Aorta (tissue), 5 donors: ENCODE measurements around the gene LCA5L. TPM values are rescaled to one million over a fixed set of nuclear protein-coding genes. Genes with fewer than 3 reads are reported as not detected.

Source experiments
- ATAC-seq: fragments of 200-7000 bp; cut with Tn5 transposase; one replicate; pipeline ENCODE4 v1.9.1; 2022; ENCODE audit warnings: moderate library complexity; ENCODE audit not compliant: low FRiP score
- DNase-seq, 2 donors: peaks; one replicate each; pipeline ENCODE4 v3.0.0-alpha.2; 2020
- H3K27ac ChIP-seq, 2 donors: one replicate each; pipeline ENCODE4 v1.5.1; 2013; ENCODE audit warnings: low read length in 2 of 2, mild to moderate bottlenecking in 2 of 2, moderate library complexity in 2 of 2, control low read depth in 1 of 2, inconsistent platforms in 1 of 2, low read depth in 1 of 2
- H3K27me3 ChIP-seq, 2 donors: one replicate each; pipeline ENCODE4 v1.6.1; 2013; ENCODE audit warnings: control low read depth in 1 of 2, low read length in 1 of 2, mild to moderate bottlenecking in 1 of 2, moderate library complexity in 1 of 2; ENCODE audit not compliant: insufficient read depth in 2 of 2, control insufficient read depth in 1 of 2
- H3K36me3 ChIP-seq, 2 donors: one replicate each; pipeline ENCODE4 v1.6.1; 2013; ENCODE audit warnings: control low read depth in 1 of 2, low read length in 1 of 2, mild to moderate bottlenecking in 1 of 2; ENCODE audit not compliant: insufficient read depth in 2 of 2, control insufficient read depth in 1 of 2
- H3K4me1 ChIP-seq, 2 donors: one replicate each; pipeline ENCODE4 v1.6.1; 2013; ENCODE audit warnings: low read length in 2 of 2, control low read depth in 1 of 2, mild to moderate bottlenecking in 1 of 2, moderate library complexity in 1 of 2; ENCODE audit not compliant: insufficient read depth in 2 of 2, control insufficient read depth in 1 of 2
- H3K4me3 ChIP-seq, 2 donors: one replicate each; pipeline ENCODE4 v1.5.1; 2013; ENCODE audit warnings: low read length in 2 of 2, control low read depth in 1 of 2, mild to moderate bottlenecking in 1 of 2
- H3K9me3 ChIP-seq: one replicate; pipeline ENCODE4 v1.6.1; 2013; ENCODE audit warnings: mild to moderate bottlenecking, low read length; ENCODE audit not compliant: control insufficient read depth
- WGBS, 2 donors: extraction: QIAGEN DNeasy Blood & Tissue Kit; methylation state at CpG; one replicate each; pipeline ENCODE4 v1.1.7; 2013; 5-methylcytosine and 5-hydroxymethylcytosine counted together
- intact Hi-C, 2 donors: fragments of 100-400 bp; cut with DNase I; formaldehyde crosslinking; loops; one replicate each; pipeline versions ENCODE4 v1.14.2 to v1.15.0; 2022
- polyA plus RNA-seq, 2 donors: library from polyadenylated mRNA; stranded (reverse); fragments of 200-250 nt; gene quantifications; one replicate each; pipeline ENCODE4 v1.2.3, GENCODE V29; 2013
- total RNA-seq, 2 donors: library from RNA; stranded (reverse); fragmentation: NEBNext Ultra II Directional; extraction: Animal tissue kit (Norgen Biotek cat#: 25700); gene quantifications; one replicate each; pipeline ENCODE4 v1.2.1, GENCODE V29; 2021
- donor health status: healthy with polysubstance abuse.
- donor health status: Bipolar disorder and iron deficiency.
- donor health status: DM: no; HTN: no; CAD: no.
- donor health status: DM: no; HTN: no; CAD: no.
- donor health status: DM: yes; HTN: yes; CAD: no.

The LCA5L gene
- total and polyA plus RNA-seq, 4 donors: 0.39 to 3.4 (median 2.2) TPM

DNA sequence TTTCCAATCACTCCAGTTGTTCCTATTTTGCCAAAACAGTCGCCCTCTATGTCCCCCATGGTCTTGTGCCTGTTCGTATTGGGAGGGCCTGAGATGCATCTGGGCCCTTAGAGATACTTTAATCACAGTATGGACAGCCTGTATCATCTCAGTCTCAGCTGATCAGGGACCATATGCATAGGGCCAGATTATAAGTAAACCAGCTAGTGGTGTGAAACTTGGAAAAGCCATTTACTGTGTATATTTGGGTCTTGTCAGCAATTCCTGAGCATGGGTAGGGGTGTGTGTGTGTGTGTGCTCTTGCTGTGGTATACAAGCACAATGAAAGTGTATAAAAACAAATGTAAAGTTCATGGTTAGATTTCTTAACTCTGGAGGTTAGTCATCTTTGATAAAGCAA, 29.0 kb upstream of the LCA5L start:
- no peaks in the 10 kb centered on the region for H3K9me3 ChIP-seq
- ATAC-seq (no peak), DNase-seq (no peak)
- no peak overlapping the region for H3K4me3 ChIP-seq
- H3K4me1 ChIP-seq: no peaks in the 10 kb centered on the region
- WGBS, 2 donors: 91% methylated on average over 2 of the region's 2 CpGs
- intact Hi-C loops: no loop called here
- no peaks in the 10 kb centered on the region for H3K36me3 ChIP-seq
- H3K27ac ChIP-seq: no peak overlapping the region
- no peaks in the 10 kb centered on the region for H3K27me3 ChIP-seq

DNA sequence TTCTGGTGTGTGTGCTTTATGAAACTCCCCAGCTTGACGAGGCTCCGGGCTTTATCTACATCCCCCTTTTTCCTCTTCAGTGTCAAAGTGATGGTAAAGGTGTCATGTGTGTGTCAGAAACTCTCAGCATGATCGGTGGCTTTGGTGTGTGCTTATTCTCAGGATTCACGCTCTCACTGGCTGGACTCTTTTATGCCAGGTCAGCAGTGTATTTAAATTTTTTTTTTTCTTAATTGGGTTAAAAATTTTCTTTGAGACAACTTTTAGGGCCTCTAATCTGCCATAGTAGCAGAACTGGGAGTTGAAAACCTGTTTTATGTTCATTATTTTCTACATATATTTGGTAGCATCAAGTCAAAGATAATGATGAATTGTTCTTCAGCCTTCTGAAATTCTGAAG, 27.2 kb upstream of the LCA5L start:
- no peaks in the 10 kb centered on the region for H3K9me3 ChIP-seq
- 86 to 87% methylated on average over 4 of the region's 4 CpGs for whole genome bisulfite sequencing, 2 donors
- intact Hi-C loops: no loop called here

DNA sequence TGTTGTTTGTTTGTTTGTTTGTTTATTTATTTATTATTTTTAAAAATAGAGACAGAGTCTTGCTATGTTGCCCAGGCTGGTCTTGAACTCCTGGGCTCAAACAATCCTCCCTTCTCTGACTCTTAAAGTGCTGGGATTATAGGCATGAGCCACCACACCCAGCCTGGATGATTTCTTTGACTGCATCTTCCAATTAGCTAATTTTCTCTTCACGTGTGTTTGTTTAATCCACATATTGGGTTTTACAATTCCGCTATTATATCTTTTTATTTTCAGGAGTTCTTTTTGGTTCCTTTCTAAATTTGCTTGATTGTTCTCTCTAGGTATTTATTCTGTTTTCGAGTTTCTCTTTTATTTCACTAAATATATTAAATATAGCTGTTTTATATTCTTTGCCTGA, 26.0 kb upstream of the LCA5L start:
- Histone ChIP-seq H3K27ac (no peak overlapping the region), H3K4me1 (no peaks in the 10 kb centered on the region), H3K4me3 (no peak overlapping the region), H3K27me3 (no peaks in the 10 kb centered on the region), H3K9me3 (no peaks in the 10 kb centered on the region), H3K36me3 (no peaks in the 10 kb centered on the region)
- intact Hi-C loops: no loop called here
- ATAC-seq (no peak), DNase-seq (no peak)
- 96% methylated on average over 3 of the region's 3 CpGs for WGBS, 2 donors

More for the DNA sequence above, 27.2 kb upstream of the LCA5L start:
- no peak overlapping the region for H3K27ac ChIP-seq
- H3K4me1 ChIP-seq: no peaks in the 10 kb centered on the region
- DNase-seq (no peak), ATAC-seq (no peak)
- no peaks in the 10 kb centered on the region for H3K27me3 ChIP-seq
- no peak overlapping the region for H3K4me3 ChIP-seq
- H3K36me3 ChIP-seq: no peaks in the 10 kb centered on the region

DNA sequence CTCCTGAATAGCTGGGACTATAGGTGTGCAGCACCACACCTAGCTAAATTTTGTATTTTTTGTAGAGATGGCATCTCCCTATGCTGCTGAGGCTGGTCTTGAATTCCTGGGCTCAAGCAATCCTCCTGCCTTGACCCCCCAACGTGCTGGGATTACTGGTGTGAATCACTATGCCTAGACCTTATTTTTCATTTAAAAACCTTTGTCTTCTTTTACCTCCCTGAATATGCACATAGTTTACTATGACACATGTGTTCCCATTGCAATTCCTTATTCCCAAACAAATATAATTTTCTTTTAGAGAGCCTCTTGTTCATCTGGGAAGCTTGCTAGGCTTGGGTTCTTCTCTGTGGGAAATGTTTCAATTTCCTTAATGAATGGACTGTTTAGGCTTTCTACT, 23.0 kb upstream of the LCA5L start:
- intact Hi-C loops: no loop called here
- ATAC-seq (no peak), DNase-seq (no peak)
- Histone ChIP-seq H3K4me1 (no peaks in the 10 kb centered on the region), H3K9me3 (no peaks in the 10 kb centered on the region), H3K27me3 (no peaks in the 10 kb centered on the region), H3K27ac (no peak overlapping the region), H3K4me3 (no peak overlapping the region), H3K36me3 (peaks cover 0 to 2% of the 10 kb centered on the region in 2 donors)
- WGBS, 2 donors: 91 to 99% methylated on average over 1 of the region's 1 CpG

DNA sequence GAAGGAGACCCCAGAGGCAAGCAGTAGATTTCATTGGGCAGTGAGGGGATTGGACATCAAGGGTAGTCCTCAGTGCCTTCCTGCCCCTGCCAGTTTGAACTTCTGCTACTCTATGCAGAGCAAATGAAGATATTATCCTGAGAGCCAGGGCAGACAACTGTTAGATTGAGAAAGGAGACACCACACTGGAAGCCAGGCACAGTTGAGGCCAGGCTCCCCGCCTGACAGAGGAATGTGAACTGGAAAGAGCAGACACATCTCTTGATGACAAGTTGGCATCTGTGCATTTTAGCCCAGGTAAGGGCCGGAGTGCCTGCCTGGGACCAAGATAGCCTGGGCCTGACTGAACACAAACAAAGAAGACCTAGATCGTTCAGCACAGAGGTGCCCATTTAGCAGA, 22.2 kb upstream of the LCA5L start:
- intact Hi-C loops: no loop called here
- no peak for DNase-seq
- Histone ChIP-seq H3K36me3 (peaks cover 0 to 2% of the 10 kb centered on the region in 2 donors), H3K27ac (no peak overlapping the region), H3K9me3 (no peaks in the 10 kb centered on the region), H3K4me3 (no peak overlapping the region), H3K4me1 (no peaks in the 10 kb centered on the region), H3K27me3 (no peaks in the 10 kb centered on the region)
- no peak for ATAC-seq
- 92% methylated on average over 3 of the region's 3 CpGs for WGBS, 2 donors

DNA sequence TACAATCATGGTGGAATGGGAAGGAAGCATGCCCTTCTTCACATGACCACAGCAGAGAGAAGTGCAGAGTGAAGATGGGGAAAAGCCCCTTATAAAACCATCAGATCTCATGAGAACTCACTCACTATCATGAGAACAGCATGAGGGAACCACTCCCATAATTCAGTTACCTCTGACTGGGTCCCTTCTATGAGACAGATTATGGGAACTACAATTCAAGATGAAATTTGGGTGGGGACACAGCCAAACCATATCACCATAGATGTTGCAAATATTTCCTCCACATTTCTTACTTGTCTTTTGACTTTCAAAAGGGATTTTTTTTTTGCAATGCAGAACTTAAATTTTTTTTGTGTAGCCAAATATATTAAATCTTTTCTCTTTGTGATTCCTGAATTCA, 21.0 kb upstream of the LCA5L start:
- intact Hi-C loops: no loop called here
- no peak for DNase-seq
- Histone ChIP-seq H3K27ac (no peak overlapping the region), H3K4me1 (no peaks in the 10 kb centered on the region), H3K4me3 (no peak overlapping the region), H3K36me3 (peaks cover 0 to 2% of the 10 kb centered on the region in 2 donors), H3K27me3 (no peaks in the 10 kb centered on the region), H3K9me3 (no peaks in the 10 kb centered on the region)
- ATAC-seq: no peak

DNA sequence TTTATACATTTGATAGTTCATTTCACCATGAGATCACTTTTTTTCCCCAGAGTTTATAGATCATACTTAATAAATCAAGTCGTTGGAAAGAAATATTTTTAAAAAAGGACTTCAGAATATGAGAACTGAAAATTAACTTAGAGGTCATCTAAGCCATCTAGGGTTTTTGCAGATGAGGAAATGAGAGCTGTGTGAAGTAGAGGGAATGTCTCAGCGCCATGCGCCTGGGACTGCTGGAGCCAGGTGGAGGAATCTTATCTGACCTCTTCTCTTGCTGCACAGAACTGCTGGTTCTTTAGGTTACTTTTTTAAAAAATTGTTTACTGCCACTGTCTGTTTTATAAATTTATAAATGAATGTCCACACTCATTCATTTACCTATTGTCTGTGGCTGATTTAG, 17.7 kb upstream of the LCA5L start:
- H3K27me3 ChIP-seq: no peaks in the 10 kb centered on the region
- H3K9me3 ChIP-seq: no peaks in the 10 kb centered on the region
- no peak for DNase-seq
- 83 to 85% methylated on average over 3 of the region's 3 CpGs for WGBS, 2 donors
- peaks cover 0 to 2% of the 10 kb centered on the region in 2 donors for H3K36me3 ChIP-seq
- no peak for ATAC-seq
- no peak overlapping the region for H3K27ac ChIP-seq
- intact Hi-C loops: no loop called here
- H3K4me3 ChIP-seq: no peak overlapping the region
- no peaks in the 10 kb centered on the region for H3K4me1 ChIP-seq

DNA sequence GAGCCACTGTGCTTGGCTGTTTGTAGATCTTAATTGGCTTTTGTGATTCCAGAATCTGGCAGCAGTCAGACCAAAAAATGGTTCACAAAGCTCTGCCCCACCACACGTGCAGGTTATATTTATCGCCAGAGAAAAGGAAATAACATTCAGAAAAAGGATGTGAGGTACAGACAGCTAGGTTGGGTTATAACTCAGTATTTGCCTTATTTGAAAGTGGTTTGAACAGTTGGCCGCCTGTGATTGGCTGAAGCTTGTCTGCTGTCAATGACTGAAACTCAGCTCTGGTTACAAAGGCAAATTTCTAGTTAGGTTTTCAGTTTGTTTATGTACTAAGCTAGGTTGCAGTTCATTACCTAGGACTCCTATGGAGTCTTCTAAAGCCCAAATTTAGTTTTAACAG, 15.8 kb upstream of the LCA5L start:
- no peak overlapping the region for H3K4me3 ChIP-seq
- no peak for DNase-seq
- no peak overlapping the region for H3K27ac ChIP-seq
- intact Hi-C loops: no loop called here
- WGBS, 2 donors: 81 to 82% methylated on average over 3 of the region's 3 CpGs
- no peak for ATAC-seq
- no peaks in the 10 kb centered on the region for H3K27me3 ChIP-seq
- H3K36me3 ChIP-seq: peaks cover 0 to 2% of the 10 kb centered on the region in 2 donors
- H3K4me1 ChIP-seq: no peaks in the 10 kb centered on the region
- no peaks in the 10 kb centered on the region for H3K9me3 ChIP-seq

DNA sequence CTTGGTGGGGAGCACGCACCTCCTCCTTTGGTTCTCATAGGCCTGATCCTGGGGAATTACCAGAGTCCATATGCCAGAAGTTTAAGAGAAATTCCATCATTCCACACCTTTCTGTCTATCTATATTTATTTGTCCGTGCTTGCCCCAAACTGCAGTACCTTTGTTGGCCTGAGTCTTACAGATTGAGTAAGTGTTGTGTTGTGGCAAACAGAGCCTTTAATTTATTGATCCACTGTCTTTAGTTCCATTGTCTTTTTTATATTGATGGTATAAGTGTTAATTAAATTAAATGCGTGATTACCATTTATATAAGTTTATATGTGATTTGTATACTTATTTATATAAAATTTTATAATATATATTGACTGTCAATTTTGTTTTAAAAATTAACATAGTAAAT, 11.1 kb upstream of the LCA5L start:
- 57 to 72% methylated on average over 3 of the region's 3 CpGs for WGBS, 2 donors
- no peaks in the 10 kb centered on the region for H3K4me1 ChIP-seq
- no peaks in the 10 kb centered on the region for H3K36me3 ChIP-seq
- no peaks in the 10 kb centered on the region for H3K27me3 ChIP-seq
- ATAC-seq (no peak), DNase-seq (no peak)
- no peak overlapping the region for H3K27ac ChIP-seq
- no peak overlapping the region for H3K4me3 ChIP-seq
- intact Hi-C loops: no loop called here
- no peaks in the 10 kb centered on the region for H3K9me3 ChIP-seq
